HepG2 (cell line): ENCODE results near the gene TGM6. TPM values are rescaled to one million over a fixed set of nuclear protein-coding genes. Genes with fewer than 3 reads are reported as not detected.
A peak's percentile ranks its signal among the peaks of the same experiment; 100 is the strongest.

Experiments used
- BCL6 ChIP-seq: IDR thresholded peaks from 2 replicates; pipeline ENCODE4 v1.6.1; 2016; ENCODE audit warnings: missing genetic modification reagents, missing compliant biosample characterization
- GTF2F1 ChIP-seq: fragments of 150-350 bp; IDR thresholded peaks from 2 replicates; pipeline ENCODE4 v1.6.1; 2014; ENCODE audit warnings: low read length
- HNRNPK ChIP-seq: fragments of 200-400 bp; formaldehyde crosslinking; IDR thresholded peaks from 2 replicates; pipeline ENCODE4 v1.6.1; 2018; ENCODE audit warnings: low read length, low read depth, moderate library complexity, mild to moderate bottlenecking; ENCODE audit not compliant: poor library complexity, severe bottlenecking
- MLXIP ChIP-seq: sonication (generic); formaldehyde crosslinking; IDR thresholded peaks from 2 replicates; pipeline ENCODE4 v1.9.0; 2021; ENCODE audit warnings: missing genetic modification reagents, borderline replicate concordance
- RARA ChIP-seq: IDR thresholded peaks from 2 replicates; pipeline ENCODE4 v1.6.1; 2016; ENCODE audit warnings: missing genetic modification reagents, missing compliant biosample characterization
- SALL2 ChIP-seq: sonication (generic); formaldehyde crosslinking; IDR thresholded peaks from 2 replicates; pipeline ENCODE4 v1.8.1; 2023; ENCODE audit warnings: mild to moderate bottlenecking, missing genetic modification reagents, inconsistent platforms
- SOX5 ChIP-seq: IDR thresholded peaks from 2 replicates; pipeline ENCODE4 v1.6.1; 2016; ENCODE audit warnings: borderline replicate concordance
- SP5 ChIP-seq: IDR thresholded peaks from 2 replicates; pipeline ENCODE4 v1.6.1; 2016; ENCODE audit warnings: low read depth, borderline replicate concordance
- SRSF9 ChIP-seq: fragments of 200-400 bp; formaldehyde crosslinking; IDR thresholded peaks from 2 replicates; pipeline ENCODE4 v1.6.1; 2018; ENCODE audit warnings: borderline replicate concordance, mild to moderate bottlenecking, low read depth, low read length; ENCODE audit not compliant: insufficient read depth, poor library complexity, severe bottlenecking
- SUZ12 ChIP-seq: fragments of 150-350 bp; IDR thresholded peaks from 2 replicates; pipeline ENCODE4 v1.6.1; 2014; ENCODE audit warnings: low read depth, low read length
- TBX2 ChIP-seq: sonication (generic); formaldehyde crosslinking; IDR thresholded peaks from 2 replicates; pipeline ENCODE4 v1.5.0; 2020; ENCODE audit warnings: missing genetic modification reagents, mild to moderate bottlenecking, borderline replicate concordance
- YEATS2 ChIP-seq: sonication (generic); formaldehyde crosslinking; IDR thresholded peaks from 2 replicates; pipeline ENCODE4 v1.4.0; 2020; ENCODE audit warnings: missing genetic modification reagents, borderline replicate concordance
- ZEB1 ChIP-seq: IDR thresholded peaks from 2 replicates; pipeline ENCODE4 v1.6.1; 2012; ENCODE audit warnings: mild to moderate bottlenecking, low read depth, inconsistent platforms; ENCODE audit not compliant: insufficient replicate concordance
- ZFP82 ChIP-seq: sonication (generic); formaldehyde crosslinking; IDR thresholded peaks from 2 replicates; pipeline ENCODE4 v1.5.1; 2020; ENCODE audit warnings: mild to moderate bottlenecking, missing genetic modification reagents, borderline replicate concordance
- ZNF225 ChIP-seq: sonication (generic); formaldehyde crosslinking; IDR thresholded peaks from 2 replicates; pipeline ENCODE4 v1.4.0; 2020; ENCODE audit warnings: mild to moderate bottlenecking, missing genetic modification reagents
- ZNF609 ChIP-seq: sonication (generic); formaldehyde crosslinking; IDR thresholded peaks from 2 replicates; pipeline ENCODE4 v1.4.0; 2020; ENCODE audit warnings: mild to moderate bottlenecking, missing genetic modification reagents, borderline replicate concordance
- ZNF784 ChIP-seq: sonication (generic); formaldehyde crosslinking; IDR thresholded peaks from 2 replicates; pipeline ENCODE4 v1.5.1; 2020; ENCODE audit warnings: missing genetic modification reagents, mild to moderate bottlenecking, borderline replicate concordance
- polyA plus RNA-seq, 8 experiments: library from polyadenylated mRNA; depleted of rRNA in 3 of 8; stranded (reverse) in 7 of 8; unstranded in 1 of 8; fragments of >200 nt; fragmentation: Illumina TruSeq in 4 of 8; extraction: Trizol in 4 of 8; gene quantifications; 2 replicates each; pipeline versions ENCODE4 v1.2.1 to v1.2.3, GENCODE V29; 2011 to 2016; ENCODE audit warnings: low read depth in 4 of 8, missing spikeins in 1 of 8, mixed read lengths in 1 of 8; ENCODE audit not compliant: insufficient read depth in 1 of 8
- total RNA-seq, 5 experiments: library from RNA; depleted of rRNA; stranded (reverse); fragments of >200 nt; fragmentation: Illumina TruSeq; extraction: Trizol; gene quantifications; 2 replicates each; pipeline ENCODE4 v1.2.3, GENCODE V29; 2016; ENCODE audit warnings: low read depth in 1 of 5
- TF ChIP-seq, protein P1 (sequence below): IDR thresholded peaks from 2 replicates; pipeline ENCODE4 v1.6.1; 2016; ENCODE audit warnings: missing genetic modification reagents, missing compliant biosample characterization

TGM6 gene
- total and polyA plus RNA-seq, 2 of the 13 experiments (the other 11 are each of a cell fraction or from before 2014, with no cell fraction given), result not detected

- TF ChIP-seq BCL6 (peak; percentile 66), YEATS2 (CRISPR knock-in tag) (peak; percentile 100), MLXIP (CRISPR knock-in tag) (peak; percentile 87; the same call in 1 of the 2 replicates), SALL2 (CRISPR knock-in tag) (peak; percentile 99), SUZ12 (0 out of 2 replicates have a peak, but pooled peaks have one; percentile 14), ZNF609 (CRISPR knock-in tag) (peak; percentile 85; the same call in 1 of the 2 replicates), ZNF784 (CRISPR knock-in tag) (peak; percentile 100), SP5 (CRISPR knock-in tag) (peak; percentile 87), TBX2 (CRISPR knock-in tag) (peak; percentile 97), HNRNPK (peak; percentile 85), RARA (CRISPR knock-in tag) (peak; percentile 79), ZNF225 (peak; percentile 99), SOX5 (CRISPR knock-in tag) (peak; percentile 75), ZFP82 (peak; percentile 92; the same call in 1 of the 2 replicates), ZEB1 (peak; percentile 93), SRSF9 (no peak), GTF2F1 (peak; percentile 61)
- TF ChIP-seq, protein P1, sequence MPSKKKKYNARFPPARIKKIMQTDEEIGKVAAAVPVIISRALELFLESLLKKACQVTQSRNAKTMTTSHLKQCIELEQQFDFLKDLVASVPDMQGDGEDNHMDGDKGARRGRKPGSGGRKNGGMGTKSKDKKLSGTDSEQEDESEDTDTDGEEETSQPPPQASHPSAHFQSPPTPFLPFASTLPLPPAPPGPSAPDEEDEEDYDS (CRISPR knock-in tag), result peak; percentile 99
These were observed 89.9 kb downstream of the TGM6 start, which contains the start of gene SNRPB (continued) for GRCh38 chr20:2470423-2471193.
